ENCODE results near the gene FASTK.
A peak's percentile ranks its signal among the peaks of the same experiment; 100 is the strongest.

Gene FASTK, protein sequence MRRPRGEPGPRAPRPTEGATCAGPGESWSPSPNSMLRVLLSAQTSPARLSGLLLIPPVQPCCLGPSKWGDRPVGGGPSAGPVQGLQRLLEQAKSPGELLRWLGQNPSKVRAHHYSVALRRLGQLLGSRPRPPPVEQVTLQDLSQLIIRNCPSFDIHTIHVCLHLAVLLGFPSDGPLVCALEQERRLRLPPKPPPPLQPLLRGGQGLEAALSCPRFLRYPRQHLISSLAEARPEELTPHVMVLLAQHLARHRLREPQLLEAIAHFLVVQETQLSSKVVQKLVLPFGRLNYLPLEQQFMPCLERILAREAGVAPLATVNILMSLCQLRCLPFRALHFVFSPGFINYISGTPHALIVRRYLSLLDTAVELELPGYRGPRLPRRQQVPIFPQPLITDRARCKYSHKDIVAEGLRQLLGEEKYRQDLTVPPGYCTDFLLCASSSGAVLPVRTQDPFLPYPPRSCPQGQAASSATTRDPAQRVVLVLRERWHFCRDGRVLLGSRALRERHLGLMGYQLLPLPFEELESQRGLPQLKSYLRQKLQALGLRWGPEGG

DNA sequence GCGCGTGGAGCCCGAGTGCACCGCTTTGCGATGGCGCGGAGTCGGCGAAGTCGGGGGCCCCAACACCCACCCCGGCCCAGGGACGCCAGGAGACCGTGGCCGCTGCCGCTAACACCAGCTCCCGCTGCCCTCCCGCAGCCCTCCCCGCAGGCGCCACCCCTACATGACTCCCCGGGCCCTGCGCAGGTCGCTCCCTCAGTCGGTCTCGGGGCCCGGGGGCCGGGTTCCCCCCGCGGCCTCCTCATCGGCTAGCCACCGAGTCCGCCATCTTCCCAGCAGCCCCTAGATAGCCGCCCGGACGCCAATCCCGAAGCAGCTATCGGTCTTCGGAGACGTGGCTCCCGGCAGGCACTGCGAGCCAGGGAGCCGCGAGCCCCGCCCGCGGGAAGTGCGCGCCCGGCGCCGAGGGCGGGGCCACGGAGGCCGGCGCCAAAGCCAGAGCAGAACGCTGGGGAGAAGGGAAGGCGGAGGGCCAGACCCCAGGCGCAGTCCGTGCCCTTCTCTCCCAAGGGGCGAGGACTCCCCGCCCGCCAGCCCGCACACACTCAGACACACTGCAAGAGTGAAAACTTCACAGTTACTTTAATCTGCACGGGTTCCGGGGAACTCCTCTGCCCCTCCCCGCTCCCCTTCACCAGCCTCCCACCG lies at the start of gene FASTK:
Gene FASTK, minus strand, starts transcription at position 288 of the 648 bp plus-strand sequence. Its CDS starts 43 bp downstream, at position 245.
- DNase-seq = peak; percentile 89

DNA sequence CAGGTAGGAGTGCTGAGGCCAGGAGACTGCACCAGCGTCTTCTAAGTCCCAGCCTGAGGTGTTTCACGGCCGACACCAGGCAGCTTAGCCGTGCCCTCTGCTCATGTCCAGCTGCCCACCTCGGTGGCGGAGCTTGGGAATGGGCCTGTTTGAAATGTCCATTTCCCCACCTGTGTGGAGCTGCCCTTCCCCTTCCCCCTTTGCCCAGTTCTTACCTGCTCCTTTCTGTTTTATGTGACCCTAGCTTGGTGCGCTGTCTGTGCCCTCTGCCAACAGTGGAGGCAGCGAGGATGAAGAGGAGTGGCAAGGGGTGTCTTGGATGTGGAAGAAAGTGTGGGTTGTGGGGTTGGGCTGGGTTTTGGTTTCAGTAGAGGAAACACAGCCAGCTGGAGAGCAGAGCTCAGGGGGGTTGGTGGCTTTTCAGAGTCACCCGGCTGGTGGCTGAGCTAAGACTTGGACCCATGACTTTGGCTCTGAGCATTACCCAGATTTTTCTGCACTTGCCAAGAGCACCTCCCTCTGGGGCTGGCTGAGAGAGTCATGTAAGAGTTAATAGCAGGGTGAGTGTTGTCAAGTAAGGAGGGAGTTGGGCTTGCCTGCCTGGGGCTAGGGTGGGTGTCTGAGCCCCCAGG lies 49.5 kb upstream of the FASTK start:
- DNase-seq = no peak

DNA sequence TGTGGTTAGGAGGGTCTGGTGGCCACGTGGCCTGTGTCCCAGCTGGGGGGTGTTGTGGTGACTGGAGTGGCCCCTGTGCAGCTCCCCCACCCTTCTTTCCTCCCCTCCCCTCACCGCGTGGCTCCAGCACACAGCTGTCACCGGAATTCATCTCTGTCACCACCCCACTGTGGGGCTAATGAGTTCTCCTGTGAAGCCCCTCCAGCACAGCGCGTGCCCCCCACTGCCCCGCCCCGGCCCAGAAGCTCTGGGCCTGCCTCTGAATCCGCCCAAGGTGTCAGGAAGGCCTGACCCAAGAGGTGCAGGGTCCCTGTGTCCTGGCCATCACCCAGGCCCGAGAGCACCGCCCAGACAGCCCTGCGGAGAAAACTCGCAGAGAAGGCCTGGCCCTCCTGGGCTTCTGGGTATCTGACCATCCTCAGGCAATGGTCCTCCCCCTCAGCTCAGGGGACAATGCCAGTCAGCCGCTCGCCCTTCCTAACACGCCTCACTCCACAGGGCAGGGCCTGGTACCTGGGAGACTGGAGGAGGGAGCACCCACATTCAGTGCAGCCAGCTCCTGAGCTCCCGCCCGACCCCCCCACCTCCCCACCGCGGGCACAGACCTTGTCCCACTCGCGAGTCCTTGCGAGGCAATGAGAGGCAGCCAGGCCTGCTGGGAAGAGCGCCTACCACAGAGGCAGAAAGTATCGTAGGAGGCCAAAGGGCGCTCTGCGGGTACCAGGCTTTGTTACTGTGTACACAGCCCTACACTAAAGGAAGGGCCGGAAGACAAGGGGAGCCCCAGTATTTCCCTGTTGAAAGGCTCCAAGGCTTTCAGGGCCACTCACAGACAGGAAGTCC lies 48.7 kb upstream of the FASTK start:
- no peak for DNase-seq

DNA sequence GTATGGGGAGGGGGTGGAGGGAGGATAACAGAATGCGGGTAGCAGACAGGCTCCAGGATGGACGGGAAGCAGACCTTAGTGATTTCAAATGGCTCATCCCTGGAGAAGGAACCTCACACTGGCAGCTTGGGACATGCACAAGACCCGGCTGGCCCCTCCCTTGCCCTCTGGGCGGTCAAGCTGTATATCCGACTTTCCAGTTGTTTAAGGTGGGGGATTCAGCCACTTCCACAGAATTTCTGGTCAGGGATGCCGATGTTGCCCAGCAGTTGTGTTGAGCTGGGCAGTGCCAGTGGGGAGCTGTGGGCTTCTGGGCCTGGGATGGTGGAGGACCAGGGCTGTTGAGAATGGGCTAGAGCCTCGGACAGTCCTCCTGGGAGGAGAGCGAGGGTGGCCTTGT lies 48.1 kb upstream of the FASTK start:
- no peak for DNase-seq

DNA sequence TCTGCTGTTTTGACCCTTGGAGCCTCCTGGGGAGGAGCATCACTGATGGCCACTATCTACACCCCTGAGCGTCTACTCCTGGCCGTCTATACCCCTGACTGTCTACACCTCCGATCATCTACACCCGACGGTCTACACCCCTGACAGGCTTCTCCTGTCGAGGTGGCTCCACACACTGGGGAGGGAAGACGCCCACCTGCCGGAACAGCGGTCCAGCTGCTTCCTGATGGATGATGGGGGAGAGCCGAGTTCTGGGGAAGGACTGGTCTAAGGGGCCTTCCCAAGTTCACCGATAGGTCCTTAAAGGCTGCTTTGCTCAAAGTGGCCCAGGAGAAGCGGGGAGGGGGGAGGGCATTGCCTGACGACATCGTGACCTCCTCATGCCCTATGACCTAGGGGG lies 47.5 kb upstream of the FASTK start:
- no peak for DNase-seq

DNA sequence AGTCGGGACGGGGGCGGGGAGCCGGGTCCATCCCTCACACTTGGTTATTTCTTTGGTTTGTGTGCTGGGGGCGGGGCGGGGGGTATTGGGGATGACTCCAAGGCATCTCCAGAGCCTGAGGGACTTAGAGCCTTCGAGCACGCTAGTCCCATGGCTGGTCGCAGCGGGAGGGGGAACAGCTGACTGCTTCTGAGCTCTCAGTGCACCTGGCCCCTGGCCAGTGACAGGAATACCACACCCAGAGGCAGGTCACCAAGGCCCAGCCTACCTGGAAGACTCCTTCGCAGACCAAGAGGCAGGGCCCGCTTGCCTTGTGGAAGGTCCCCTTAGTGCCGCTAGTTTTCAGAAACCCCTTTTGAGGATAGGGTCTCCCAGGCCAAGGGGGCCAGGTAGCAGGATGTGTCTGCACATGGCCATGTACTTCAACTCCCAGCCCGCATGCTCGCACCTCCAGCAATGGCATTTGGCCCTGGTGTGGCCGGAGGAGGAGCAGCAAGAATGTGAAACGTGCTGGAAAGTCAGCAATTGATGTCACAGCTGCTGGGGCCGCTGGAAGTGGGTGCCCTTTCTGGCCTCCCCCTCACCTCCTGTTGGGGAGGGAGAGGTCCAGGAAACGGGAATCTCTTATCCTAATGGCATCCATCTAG lies 46.0 kb upstream of the FASTK start:
- DNase-seq = no peak

DNA sequence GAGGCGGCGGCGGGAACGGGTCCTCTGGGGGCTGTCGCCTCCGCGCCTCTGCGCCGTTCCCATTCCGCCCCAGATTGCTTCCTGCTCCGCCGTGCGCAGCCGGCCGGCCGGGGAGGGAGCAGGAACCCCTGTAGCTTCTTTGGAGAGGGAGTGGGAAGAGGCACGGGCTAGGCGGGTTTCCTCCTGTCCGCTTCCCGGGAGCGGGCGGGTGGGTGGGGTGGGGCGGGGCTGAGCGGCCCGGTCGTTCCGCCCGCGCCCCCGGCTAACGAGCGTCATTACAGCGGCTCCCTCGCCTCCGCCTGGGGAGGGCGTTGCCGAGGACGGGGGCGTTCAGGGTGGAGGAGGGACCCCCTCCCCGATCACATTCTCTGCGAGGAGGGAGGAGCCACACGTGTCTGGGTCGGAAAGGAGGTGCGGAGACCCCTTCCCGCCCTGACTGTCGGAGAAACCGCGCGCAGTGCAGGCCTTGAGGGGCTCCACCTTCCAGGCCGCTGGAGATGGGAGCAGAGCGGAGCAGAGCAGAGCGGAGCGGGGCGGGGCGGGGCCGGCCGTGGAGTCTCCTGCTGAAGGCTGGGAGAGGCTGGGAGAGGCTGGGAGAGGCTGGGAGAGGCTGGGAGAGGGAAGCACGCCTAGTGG lies 45.4 kb upstream of the FASTK start:
- DNase-seq = no peak

DNA sequence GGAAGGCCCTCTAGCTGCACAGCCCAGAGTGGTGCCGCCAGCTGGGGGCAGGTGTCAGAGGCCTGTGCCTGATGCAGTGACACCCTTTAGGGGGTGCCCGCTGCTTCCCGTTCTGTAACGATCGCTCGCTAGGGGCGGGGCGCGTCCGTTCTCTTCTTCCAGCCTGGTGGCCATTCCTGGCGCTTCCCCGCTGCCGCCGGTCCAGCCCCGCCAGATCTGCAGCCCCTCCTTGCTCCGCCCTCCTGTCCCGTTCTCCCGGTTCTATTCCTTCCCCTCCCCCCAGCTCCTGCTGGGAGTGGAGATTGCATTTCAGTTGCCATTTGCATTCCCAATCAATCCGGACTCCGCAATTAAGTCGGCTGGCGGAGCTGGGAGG lies 44.8 kb upstream of the FASTK start:
- DNase-seq = no peak

DNA sequence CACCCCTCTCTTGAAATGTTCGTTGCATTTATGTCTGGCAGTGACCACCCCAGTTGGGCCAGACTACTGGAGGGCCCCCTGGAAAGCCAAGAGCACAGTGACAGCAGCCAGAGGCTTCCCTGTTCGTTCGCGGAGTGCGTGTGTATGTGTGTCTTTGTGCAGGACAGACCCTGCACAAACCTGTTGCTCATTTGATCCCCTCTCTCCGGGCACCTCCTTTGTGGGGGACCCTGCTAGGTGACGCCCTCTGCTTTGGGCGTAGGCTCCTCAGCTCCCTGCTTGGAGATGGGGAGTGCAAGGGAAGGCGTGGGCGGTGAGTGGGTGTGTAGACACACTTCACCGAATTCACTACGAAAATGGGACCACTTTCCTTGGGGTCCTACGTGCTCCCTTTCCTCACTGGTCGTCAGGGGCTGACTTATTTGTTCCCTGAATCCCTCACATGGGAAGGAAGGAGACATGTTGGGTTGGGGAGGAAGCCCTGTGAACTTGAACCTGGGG lies 44.3 kb upstream of the FASTK start:
- no peak for DNase-seq

DNA sequence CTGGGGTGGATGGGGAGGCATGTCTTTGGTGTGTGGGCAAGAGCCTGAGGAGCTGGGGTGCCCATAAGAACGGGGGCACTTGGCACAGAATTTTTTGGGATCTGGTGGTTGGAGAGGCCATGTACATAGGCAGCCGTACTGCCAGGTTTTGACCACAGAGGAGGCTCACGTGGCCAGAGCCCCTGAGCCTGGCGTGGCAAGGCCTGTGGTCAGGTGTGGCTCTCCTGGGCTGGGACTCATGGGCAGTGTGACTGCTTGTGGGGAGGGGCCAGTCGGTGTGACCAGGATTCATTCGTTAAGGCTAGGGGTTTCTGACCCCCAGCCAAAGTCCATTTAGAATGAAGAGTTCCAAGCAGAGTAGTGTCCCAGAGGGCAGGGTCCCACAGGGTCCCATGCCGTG lies 43.9 kb upstream of the FASTK start:
- DNase-seq = no peak

DNA sequence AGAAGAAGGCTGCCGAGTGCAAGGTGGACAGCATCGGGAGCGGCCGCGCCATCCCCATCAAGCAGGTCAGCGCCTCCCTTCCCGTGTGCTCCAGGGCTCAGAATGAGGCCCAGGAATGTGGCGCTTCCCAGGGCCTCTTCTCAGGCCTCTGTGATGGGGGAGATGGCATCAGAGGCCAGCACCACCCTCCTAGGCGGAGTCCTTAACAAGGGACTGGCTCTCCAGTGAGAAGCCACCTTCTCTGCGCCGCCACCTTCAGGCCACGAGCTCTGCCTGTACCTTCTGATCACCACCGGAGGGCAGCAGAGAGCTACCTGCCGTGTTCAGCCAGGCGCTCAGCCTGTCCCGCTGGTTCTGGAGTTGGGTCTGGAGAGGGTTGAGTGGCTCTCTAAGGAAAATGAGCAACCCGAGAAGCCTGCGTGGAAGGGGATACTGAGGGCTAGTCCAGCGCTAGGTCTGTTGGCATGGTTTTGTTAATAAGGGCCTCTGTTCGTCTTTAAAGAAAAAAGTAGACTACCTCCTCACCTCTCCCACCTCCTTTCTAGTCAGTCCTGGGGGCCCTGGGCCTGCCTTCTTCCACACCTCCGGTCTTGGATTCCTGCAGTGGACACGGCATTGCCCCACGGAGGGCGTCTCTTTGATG lies 43.3 kb upstream of the FASTK start:
- DNase-seq = peak; percentile 80

DNA sequence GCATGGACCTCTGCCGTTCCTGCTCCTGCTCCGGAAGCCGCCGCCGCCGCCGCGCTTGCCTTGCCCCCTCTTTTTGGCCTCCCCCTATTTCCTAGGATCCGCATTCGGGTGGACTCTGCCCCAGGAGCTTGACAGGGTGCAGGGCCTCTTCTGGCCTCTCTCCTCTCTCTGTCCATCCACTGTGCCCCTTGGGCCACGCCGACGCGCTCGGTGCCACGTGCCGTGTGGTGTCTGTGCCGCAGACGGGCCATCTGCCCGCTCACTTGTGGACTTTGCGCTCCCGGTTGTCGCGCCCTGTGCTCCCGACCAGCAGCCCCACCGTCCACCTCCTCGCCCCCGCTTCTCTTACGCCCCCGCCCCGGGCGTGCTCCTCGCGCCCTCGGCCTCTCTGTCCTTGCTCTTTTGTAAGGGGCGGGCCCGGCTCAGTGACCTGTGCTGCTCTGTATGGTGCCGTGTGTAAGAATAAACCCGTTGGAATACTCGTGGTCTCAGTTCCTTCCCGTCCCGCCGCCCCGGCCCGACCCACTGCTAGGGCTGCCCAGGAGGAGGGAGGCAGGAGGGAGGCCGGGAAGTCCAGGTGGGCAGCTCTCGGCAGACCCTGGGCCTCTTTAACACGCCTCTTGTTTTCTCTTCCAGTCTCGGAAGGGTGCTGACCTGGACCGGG lies 42.7 kb upstream of the FASTK start:
- DNase-seq = no peak

DNA sequence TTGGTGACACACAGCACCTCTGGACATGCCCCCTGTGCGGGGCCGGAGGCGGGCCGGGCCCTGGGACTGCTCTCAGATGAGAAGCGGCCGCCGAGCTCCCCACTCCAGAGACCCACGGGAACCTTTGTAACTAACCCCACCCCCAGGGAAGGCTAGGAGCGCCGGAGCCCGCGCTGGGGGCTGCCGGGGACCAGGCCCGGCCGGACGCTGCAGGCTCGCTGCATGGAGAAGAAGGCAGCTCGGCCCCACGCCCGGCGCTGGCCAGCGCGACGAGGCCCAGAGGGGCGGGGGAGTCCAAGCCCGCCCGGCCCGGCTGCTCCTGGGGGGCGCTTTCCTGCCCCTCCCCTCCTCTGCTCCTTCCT lies 42.2 kb upstream of the FASTK start:
- no peak for DNase-seq

DNA sequence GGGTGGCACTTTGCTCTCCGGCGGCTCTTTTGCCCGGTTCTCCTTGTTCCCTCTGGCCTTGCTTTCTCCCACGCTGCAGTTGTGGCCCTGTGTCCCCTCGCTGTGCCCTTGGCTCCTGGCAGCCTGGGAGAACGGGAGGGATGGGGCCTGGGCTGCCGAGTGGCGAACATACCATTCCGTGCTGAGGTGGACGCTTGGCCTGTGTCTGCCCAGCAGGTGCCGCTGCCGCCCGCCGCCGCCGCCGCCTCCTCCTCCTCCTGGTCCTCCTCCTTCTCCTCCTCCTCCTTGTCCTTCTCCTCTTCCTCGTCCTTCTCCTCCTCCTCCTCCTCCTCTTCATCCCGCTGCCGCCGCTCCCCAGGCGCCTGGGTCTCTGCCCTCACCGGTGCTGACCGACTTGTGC lies 41.7 kb upstream of the FASTK start:
- no peak for DNase-seq

DNA sequence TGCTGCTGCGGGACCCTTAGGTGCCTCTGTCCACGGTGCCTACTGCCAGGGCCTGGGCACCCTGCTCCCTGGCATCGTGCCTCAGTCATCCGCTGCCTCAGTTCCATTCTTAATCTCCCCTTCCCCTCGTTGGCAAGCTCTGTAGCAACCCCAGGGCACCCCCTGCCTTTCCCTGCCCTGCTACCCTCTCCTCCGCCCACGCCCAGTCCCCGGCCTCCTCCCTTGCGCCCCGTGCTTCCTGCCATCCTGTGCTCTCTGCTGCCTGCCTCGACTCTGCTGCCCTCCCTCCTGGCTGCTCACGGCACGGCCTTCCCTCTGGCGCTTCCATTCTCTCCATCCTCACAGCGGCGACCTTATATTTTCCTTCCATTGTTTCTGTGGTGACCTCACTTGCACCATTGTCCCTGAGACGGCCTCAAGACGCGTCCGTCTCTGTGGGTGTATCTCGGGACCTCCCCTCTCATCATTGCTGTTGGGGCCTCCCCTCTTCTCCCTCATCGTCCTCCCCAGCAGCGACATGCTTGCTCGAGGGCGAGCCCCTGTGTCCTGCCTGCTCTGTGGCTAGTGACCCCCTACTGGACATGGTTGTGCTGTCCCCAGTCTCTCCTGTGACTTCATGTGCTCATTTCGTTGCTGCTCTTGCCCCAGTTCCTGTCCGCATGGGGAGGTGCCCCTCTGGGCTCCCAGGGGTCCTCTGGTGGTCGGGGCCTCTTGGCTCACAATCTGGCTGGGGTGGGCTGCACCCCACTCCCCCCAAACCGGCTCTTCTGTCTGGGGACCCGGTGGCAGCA lies 41.0 kb upstream of the FASTK start:
- no peak for DNase-seq

DNA sequence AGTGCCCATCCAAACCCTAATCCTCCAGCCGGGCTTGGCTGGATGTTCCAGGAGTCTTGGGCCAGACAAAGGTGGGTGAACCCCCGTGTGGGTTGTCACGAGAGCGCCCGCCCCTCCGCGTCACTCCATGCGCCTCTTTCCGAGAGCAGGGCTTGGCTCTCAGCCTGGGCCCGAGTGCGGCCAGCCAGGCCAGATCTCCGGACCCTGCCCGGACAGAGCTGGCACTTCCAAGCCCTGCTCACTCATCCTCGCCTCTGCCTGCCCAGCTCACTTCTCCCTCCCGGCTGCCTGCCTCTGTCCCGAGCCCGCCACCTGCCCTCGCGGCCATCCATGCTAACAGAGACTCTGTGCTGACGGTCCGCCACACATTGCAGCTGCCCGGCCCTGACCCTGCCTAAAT lies 40.3 kb upstream of the FASTK start:
- DNase-seq = no peak

DNA sequence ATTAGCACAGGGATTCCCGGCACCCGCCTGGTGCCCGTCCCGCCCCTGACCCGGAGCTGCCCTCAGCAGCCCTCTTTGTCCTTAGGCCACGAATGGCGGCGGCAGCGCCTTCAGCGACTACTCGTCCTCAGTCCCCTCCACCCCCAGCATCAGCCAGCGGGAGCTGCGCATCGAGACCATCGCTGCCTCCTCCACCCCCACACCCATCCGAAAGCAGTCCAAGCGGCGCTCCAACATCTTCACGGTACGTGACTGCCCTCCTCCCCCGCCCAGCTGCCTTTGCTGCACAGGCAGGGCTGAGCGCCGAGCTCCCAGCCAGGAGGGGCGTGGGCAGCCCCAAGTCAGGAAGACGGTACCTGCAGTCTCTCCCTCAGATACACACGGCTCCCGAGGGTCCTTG lies 39.3 kb upstream of the FASTK start:
- no peak for DNase-seq

DNA sequence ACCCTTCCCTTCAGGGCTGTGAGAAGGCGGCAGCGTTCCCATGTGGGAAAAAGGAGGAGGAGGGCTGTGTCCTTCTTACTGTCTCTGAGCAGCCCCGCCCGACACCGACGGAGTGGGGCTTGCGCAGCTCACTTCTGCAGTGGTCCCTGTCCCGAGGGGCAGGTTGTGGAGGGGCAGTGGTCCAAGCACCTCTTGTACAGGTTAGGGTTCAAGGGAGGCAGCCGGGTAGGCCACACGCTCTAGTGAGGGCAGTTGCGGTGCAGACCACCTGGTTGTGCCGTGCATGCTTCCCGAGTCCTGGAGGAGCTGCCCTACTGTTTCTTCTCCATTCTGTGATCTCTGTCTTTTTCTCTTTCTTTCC lies 38.4 kb upstream of the FASTK start:
- no peak for DNase-seq

DNA sequence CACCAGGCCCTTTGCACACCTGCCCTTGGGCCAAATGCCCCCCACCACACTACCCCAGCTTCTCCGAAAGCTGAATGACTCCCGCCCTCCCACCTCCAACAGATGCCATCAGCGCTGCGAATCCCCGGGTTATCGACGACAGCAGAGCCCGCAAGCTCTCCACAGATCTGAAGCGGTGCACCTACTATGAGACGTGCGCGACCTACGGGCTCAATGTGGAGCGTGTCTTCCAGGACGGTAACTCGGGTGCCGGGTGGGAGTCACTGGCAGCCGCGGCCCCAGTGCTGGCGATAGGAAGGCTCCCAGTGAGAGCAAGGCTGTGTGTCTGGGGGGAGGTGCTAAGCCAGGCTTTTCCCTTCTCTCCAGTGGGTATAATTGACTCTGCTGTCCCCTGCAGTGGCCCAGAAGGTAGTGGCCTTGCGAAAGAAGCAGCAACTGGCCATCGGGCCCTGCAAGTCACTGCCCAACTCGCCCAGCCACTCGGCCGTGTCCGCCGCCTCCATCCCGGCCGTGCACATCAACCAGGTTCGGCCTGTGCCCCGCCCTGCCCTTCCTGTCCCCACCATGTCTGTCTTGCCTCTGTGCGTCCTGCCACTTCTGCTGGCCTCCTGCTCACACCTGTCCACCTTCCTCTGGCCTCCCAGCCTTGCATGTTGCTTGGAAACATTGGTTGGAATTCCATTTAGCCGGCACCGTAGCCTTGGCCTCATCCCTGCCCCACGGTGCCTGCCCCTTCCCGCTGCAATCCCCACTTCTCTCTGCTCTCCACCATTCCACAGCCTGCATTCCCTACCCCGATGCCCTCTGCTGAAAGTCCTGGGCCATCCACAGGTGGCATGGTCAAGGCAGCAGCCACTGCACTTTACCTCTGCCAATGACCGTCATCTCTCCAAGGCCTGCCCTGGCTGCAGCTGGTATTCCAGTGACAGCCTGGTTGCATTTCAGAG lies 37.8 kb upstream of the FASTK start:
- no peak for DNase-seq

Measured in stimulated activated CD4-positive, alpha-beta T cell treated with anti-CD3 and anti-CD28 coated beads, Interleukin-1b, Interleukin-23, amount 100 ng/mL, for 48 hours (primary cell).